Muscle of leg (tissue), 11 donors: ENCODE data around the gene OR6S1. TPM values are rescaled to one million over a fixed set of nuclear protein-coding genes. Genes with fewer than 3 reads are reported as not detected.
"Not testable (repeated sequence)": the region's sequence is repeated elsewhere in the genome, so short reads cannot be mapped to it uniquely, and the experiment has no call there.

ENCODE experiments used
- DNase-seq: peaks from one replicate; pipeline ENCODE4 v3.0.0; 2013
- H3K27ac ChIP-seq: one replicate; pipeline ENCODE4 v1.5.1; 2013; ENCODE audit warnings: mild to moderate bottlenecking, low read length, control low read depth
- H3K27me3 ChIP-seq: one replicate; pipeline ENCODE4 v1.6.1; 2013; ENCODE audit warnings: low read length; ENCODE audit not compliant: control insufficient read depth, insufficient read depth
- H3K36me3 ChIP-seq: one replicate; pipeline ENCODE4 v1.6.1; 2013; ENCODE audit warnings: low read length; ENCODE audit not compliant: control insufficient read depth, insufficient read depth
- H3K4me1 ChIP-seq: one replicate; pipeline ENCODE4 v1.6.1; 2013; ENCODE audit warnings: low read length; ENCODE audit not compliant: control insufficient read depth, insufficient read depth
- H3K4me3 ChIP-seq: one replicate; pipeline ENCODE4 v1.5.1; 2013; ENCODE audit warnings: low read length, control low read depth
- H3K9me3 ChIP-seq: replicated peaks from 2 replicates; pipeline ENCODE4 v1.6.1; 2013; ENCODE audit warnings: low read depth, low read length; ENCODE audit not compliant: control insufficient read depth
- WGBS: methylation state at CpG from one replicate; pipeline ENCODE4 v1.1.5; 2013; ENCODE audit warnings: missing lambda C conversion rate; ENCODE audit not compliant: insufficient coverage; 5-methylcytosine and 5-hydroxymethylcytosine counted together
- polyA plus RNA-seq, 8 donors: library from polyadenylated mRNA; unstranded; fragments of 120-200 nt; gene quantifications; one replicate each; pipeline versions ENCODE4 v1.2.1 to v1.2.3, GENCODE V29; 2013; ENCODE audit warnings: inconsistent platforms in 1 of 8, low replicate concordance in 1 of 8; ENCODE audit not compliant: insufficient read length in 8 of 8, insufficient read depth in 1 of 8
- total RNA-seq: library from RNA; stranded (reverse); fragments of 120-200 nt; gene quantifications from one replicate; pipeline ENCODE4 v1.2.4, GENCODE V29; 2013

The OR6S1 gene
- total and polyA plus RNA-seq, 9 donors, result not detected

DNA sequence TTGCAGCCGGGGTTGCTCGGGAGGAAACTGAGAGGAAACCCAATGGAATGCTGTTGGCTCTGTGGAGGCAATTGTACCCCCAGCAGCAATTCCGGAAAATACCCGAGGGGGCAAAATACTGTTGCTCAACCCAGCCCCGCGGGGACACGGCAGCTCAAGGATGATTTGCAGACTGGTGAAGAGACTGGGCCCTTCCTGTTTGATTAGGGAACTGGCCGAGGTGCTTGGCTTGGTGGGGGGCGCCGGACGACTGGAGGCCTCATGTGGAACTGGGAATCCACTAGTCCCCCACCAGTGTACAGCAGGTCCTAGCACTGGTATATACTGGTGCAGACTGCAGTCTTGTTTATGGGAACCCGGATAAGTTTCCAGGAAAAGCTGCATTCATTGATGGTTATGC lies 40.0 kb downstream of the OR6S1 start:
- H3K27me3 ChIP-seq, result no peaks in the 10 kb centered on the region
- 82% methylated on average over 9 of the region's 12 CpGs for WGBS

DNA sequence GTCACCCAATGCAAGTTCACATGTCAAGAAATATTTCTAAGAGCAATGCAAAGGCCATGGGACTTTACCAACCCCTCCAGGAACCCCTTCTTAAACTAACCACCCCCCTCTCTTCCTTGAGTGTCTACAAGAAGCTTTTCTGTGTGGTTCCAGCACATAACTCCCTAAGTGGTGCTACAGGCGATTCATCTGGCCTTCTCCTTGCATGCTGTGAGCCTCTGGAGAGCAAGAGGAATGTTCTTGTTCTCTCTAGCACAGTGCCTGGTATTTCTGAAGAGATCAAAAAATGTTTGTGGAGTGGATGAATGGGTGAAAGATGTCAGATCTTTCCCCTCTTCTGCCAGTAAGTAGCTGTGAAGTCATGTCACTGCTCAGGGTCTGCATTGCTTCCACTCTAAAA lies 44.4 kb downstream of the OR6S1 start:
- Histone ChIP-seq H3K27ac (no peak overlapping the region), H3K4me1 (no peaks in the 10 kb centered on the region), H3K36me3 (no peaks in the 10 kb centered on the region), H3K9me3 (no peaks in the 10 kb centered on the region), H3K27me3 (no peaks in the 10 kb centered on the region), H3K4me3 (no peak overlapping the region)
- no CpG with 5 or more reads among the region's 1 CpG for WGBS
- DNase-seq, result no peak

More for the DNA sequence above, 40.0 kb downstream of the OR6S1 start:
- no peaks in the 10 kb centered on the region for H3K36me3 ChIP-seq
- H3K4me1 ChIP-seq, result peaks cover 7% of the 10 kb centered on the region
- DNase-seq, result no peak
- no peak overlapping the region for H3K4me3 ChIP-seq
- H3K27ac ChIP-seq, result no peak overlapping the region
- no peaks in the 10 kb centered on the region for H3K9me3 ChIP-seq

GRCh38 chr14:20595726-20596125 lies 45.8 kb downstream of the OR6S1 start:
- not testable (repeated sequence) for H3K9me3 ChIP-seq, H3K27ac ChIP-seq, H3K4me3 ChIP-seq, H3K36me3 ChIP-seq, H3K4me1 ChIP-seq, H3K27me3 ChIP-seq, DNase-seq
- 100% methylated on average over 1 of the region's 3 CpGs for WGBS

GRCh38 chr14:20592574-20592973 lies 48.9 kb downstream of the OR6S1 start:
- Histone ChIP-seq H3K36me3 (no peaks in the 10 kb centered on the region), H3K27me3 (no peaks in the 10 kb centered on the region), H3K27ac (no peak overlapping the region), H3K4me1 (no peaks in the 10 kb centered on the region), H3K4me3 (no peak overlapping the region), H3K9me3 (no peaks in the 10 kb centered on the region)
- no CpG with 5 or more reads among the region's 1 CpG for WGBS
- no peak for DNase-seq

DNA sequence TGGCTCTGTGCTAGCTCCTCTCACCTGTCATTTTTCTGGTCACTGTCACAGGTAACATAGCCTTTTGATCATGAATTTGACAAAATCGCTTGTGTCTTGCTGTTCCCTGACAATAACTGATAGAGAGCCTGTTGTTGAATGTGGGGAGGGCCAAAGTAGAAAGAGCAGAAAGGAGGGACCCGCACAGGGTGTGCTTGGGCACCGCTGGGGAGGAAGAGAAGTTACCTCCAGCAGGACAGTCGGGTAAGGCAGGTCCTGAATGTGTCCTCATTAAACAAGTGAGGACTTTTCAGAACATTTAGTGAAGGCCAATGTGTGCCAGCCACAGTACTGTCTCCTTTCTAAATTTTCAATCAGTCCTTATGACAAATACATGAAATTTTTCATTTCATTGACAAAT lies 50.3 kb downstream of the OR6S1 start, which contains the start of gene RNASE12:
RNASE12 (minus strand) TSS at position 142 of the 400 bp plus-strand sequence. CDS start 653 bp downstream, outside the sequence.
- Histone ChIP-seq H3K27ac (no peak within 1 kb of the TSS), H3K9me3 (no peaks in the 10 kb centered on the region), H3K4me3 (no peak within 1 kb of the TSS), H3K36me3 (no peaks in the 10 kb centered on the region), H3K27me3 (no peaks in the 10 kb centered on the region), H3K4me1 (no peaks in the 10 kb centered on the region)
- WGBS, result 40% methylated on average over 2 of the region's 4 CpGs
- no peak for DNase-seq

Other genes starting within 250 kb of the OR6S1 start
- gene TEP1, start 228.2 kb downstream of the OR6S1 start, total RNA-seq, result 14.8 TPM
- 10 to 100 TPM; 12.2 to 18.5 (median 15.8) TPM for gene TEP1, start 228.2 kb downstream of the OR6S1 start, polyA plus RNA-seq
- gene KLHL33, start 205.5 kb downstream of the OR6S1 start, total RNA-seq, result 1.1 TPM
- 1 to 10 TPM in 4 of 8 donors, under 1 TPM in 4; 0.37 to 2.5 (median 1.1) TPM for gene KLHL33, start 205.5 kb downstream of the OR6S1 start, polyA plus RNA-seq
- 28.8 TPM for gene OSGEP, start 186.9 kb downstream of the OR6S1 start, total RNA-seq
- gene OSGEP, start 186.9 kb downstream of the OR6S1 start, polyA plus RNA-seq, result 10 to 100 TPM; 26.4 to 47.5 (median 34.0) TPM
- 60.0 TPM for gene APEX1, start 186.5 kb downstream of the OR6S1 start, total RNA-seq
- gene APEX1, start 186.5 kb downstream of the OR6S1 start, polyA plus RNA-seq, result 100 to 1,000 TPM; 175 to 205 (median 185) TPM
- gene PIP4P1, start 180.3 kb downstream of the OR6S1 start, total RNA-seq, result 13.7 TPM
- gene PIP4P1, start 180.3 kb downstream of the OR6S1 start, polyA plus RNA-seq, result 10 to 100 TPM; 19.4 to 25.4 (median 20.5) TPM
- gene PNP, start 172.3 kb downstream of the OR6S1 start, total RNA-seq, result 8.9 TPM
- gene PNP, start 172.3 kb downstream of the OR6S1 start, polyA plus RNA-seq, result 10 to 100 TPM in 7 of 8 donors, 1 to 10 TPM in 1; 9.8 to 16.5 (median 11.6) TPM
- 0.09 TPM for gene RNASE10, start 136.2 kb downstream of the OR6S1 start, total RNA-seq
- gene RNASE10, start 136.2 kb downstream of the OR6S1 start, polyA plus RNA-seq, result under 1 TPM in 3 of 8 donors, not detected in 5; 0.16 to 0.27 (median 0.23) TPM
- gene RNASE9, start 80.6 kb downstream of the OR6S1 start, total RNA-seq, result not detected
- gene RNASE9, start 80.6 kb downstream of the OR6S1 start, polyA plus RNA-seq, result not detected
- not detected for gene RNASE11, start 53.7 kb downstream of the OR6S1 start, total RNA-seq
- not detected for gene RNASE11, start 53.7 kb downstream of the OR6S1 start, polyA plus RNA-seq
- not detected for gene RNASE12, start 50.3 kb downstream of the OR6S1 start, total RNA-seq
- gene RNASE12, start 50.3 kb downstream of the OR6S1 start, polyA plus RNA-seq, result not detected
- 18.4 TPM for gene RNASE4, start 42.9 kb upstream of the OR6S1 start, total RNA-seq
- gene RNASE4, start 42.9 kb upstream of the OR6S1 start, polyA plus RNA-seq, result 1 to 10 TPM; 2.4 to 8.4 (median 4.9) TPM
- 4.6 TPM for gene ANG, start 47.1 kb upstream of the OR6S1 start, total RNA-seq
- 1 to 10 TPM; 1.9 to 5.0 (median 3.0) TPM for gene ANG, start 47.1 kb upstream of the OR6S1 start, polyA plus RNA-seq
- not detected for gene EDDM3A, start 104.2 kb upstream of the OR6S1 start, total RNA-seq
- gene EDDM3A, start 104.2 kb upstream of the OR6S1 start, polyA plus RNA-seq, result not detected
- gene EDDM3B, start 126.7 kb upstream of the OR6S1 start, total RNA-seq, result not detected
- not detected for gene EDDM3B, start 126.7 kb upstream of the OR6S1 start, polyA plus RNA-seq
- gene RNASE6, start 139.6 kb upstream of the OR6S1 start, total RNA-seq, result 4.8 TPM
- 1 to 10 TPM; 5.0 to 7.9 (median 5.7) TPM for gene RNASE6, start 139.6 kb upstream of the OR6S1 start, polyA plus RNA-seq
- gene RNASE1, start 161.2 kb upstream of the OR6S1 start, total RNA-seq, result 204 TPM
- gene RNASE1, start 161.2 kb upstream of the OR6S1 start, polyA plus RNA-seq, result 100 to 1,000 TPM; 135 to 259 (median 209) TPM
- not detected for gene RNASE3, start 249.7 kb upstream of the OR6S1 start, total RNA-seq
- gene RNASE3, start 249.7 kb upstream of the OR6S1 start, polyA plus RNA-seq, result 1 to 10 TPM in 1 of 8 donors, under 1 TPM in 6, not detected in 1; 0.18 to 1.1 (median 0.32) TPM